IMR-90 (cell line): ENCODE results near the gene MDH1. TPM values are rescaled to one million over a fixed set of nuclear protein-coding genes. Genes with fewer than 3 reads are reported as not detected.

ENCODE experiments used
- ATAC-seq: fragments of 200-7000 bp; cut with Tn5 transposase; 2 replicates; pipeline ENCODE4 v1.9.1; 2020; ENCODE audit warnings: low read depth, mild to moderate bottlenecking, moderate library complexity
- BruUV-seq: library from RNA; stranded (reverse); fragments of 400-500 nt; replicated peaks from 2 replicates; lab custom pipeline; 2021; lab: Mats Ljungman, UMichigan
- CTCF ChIA-PET: fragments of 300-600 bp; formaldehyde crosslinking; extraction: SDS; loops from one replicate; lab custom pipeline; 2021; ENCODE audit warnings: antibody characterized with exemption; lab: Yijun Ruan, JAX
- POLR2A ChIA-PET: fragments of 300-600 bp; sonication (Branson Sonifier 250); formaldehyde crosslinking; loops from one replicate; lab custom pipeline; 2022; ENCODE audit warnings: antibody characterized with exemption; ENCODE audit not compliant: unreplicated experiment; lab: Charles Lee
- DNase-seq: peaks from one replicate; pipeline ENCODE4 v3.0.0; 2013
- H2AFZ ChIP-seq: replicated peaks from 2 replicates; pipeline ENCODE3; 2013; ENCODE audit warnings: low read length, mild to moderate bottlenecking; ENCODE audit not compliant: poor library complexity
- H2AK5ac ChIP-seq: 2 replicates; pipeline ENCODE4 v1.6.1; 2013; ENCODE audit warnings: low read depth, low read length, inconsistent platforms
- H2AK9ac ChIP-seq: replicated peaks from 2 replicates; pipeline ENCODE3; 2013; ENCODE audit warnings: mild to moderate bottlenecking, low read depth, low read length, moderate library complexity; ENCODE audit not compliant: poor library complexity
- H2BK120ac ChIP-seq: 2 replicates; pipeline ENCODE4 v1.6.1; 2013; ENCODE audit warnings: low read depth, low read length, inconsistent platforms
- H2BK15ac ChIP-seq: 3 replicates; pipeline ENCODE4 v1.6.1; 2013; ENCODE audit warnings: low read depth, low read length, inconsistent platforms
- H2BK20ac ChIP-seq: 2 replicates; pipeline ENCODE4 v1.6.1; 2013; ENCODE audit warnings: low read depth, mild to moderate bottlenecking, inconsistent platforms, low read length, moderate library complexity
- H2BK5ac ChIP-seq: 2 replicates; pipeline ENCODE4 v1.6.1; 2013; ENCODE audit warnings: mild to moderate bottlenecking, low read depth, low read length, inconsistent platforms; ENCODE audit not compliant: poor library complexity, severe bottlenecking
- H3K14ac ChIP-seq: replicated peaks from 2 replicates; pipeline ENCODE4 v1.6.1; 2013; ENCODE audit warnings: low read depth, low read length, inconsistent platforms
- H3K18ac ChIP-seq: 2 replicates; pipeline ENCODE4 v1.6.1; 2013; ENCODE audit warnings: low read depth, low read length, control low read depth
- H3K23ac ChIP-seq: 2 replicates; pipeline ENCODE4 v1.6.1; 2013; ENCODE audit warnings: low read depth, low read length, inconsistent platforms
- H3K27ac ChIP-seq: 2 replicates; pipeline ENCODE4 v1.5.1; 2013; ENCODE audit warnings: mild to moderate bottlenecking, control low read depth, low read length; ENCODE audit not compliant: insufficient read depth
- H3K27me3 ChIP-seq: 2 replicates; pipeline ENCODE4 v1.6.1; 2013; ENCODE audit warnings: low read length; ENCODE audit not compliant: control insufficient read depth, insufficient read depth
- H3K36me3 ChIP-seq: 2 replicates; pipeline ENCODE4 v1.6.1; 2013; ENCODE audit warnings: low read length, mixed read lengths; ENCODE audit not compliant: control insufficient read depth, insufficient read depth
- H3K4ac ChIP-seq: 2 replicates; pipeline ENCODE4 v1.6.1; 2013; ENCODE audit warnings: low read depth, low read length, inconsistent platforms
- H3K4me1 ChIP-seq: 2 replicates; pipeline ENCODE4 v1.6.1; 2013; ENCODE audit warnings: low read length, mixed read lengths; ENCODE audit not compliant: control insufficient read depth, insufficient read depth
- H3K4me2 ChIP-seq: 2 replicates; pipeline ENCODE4 v1.6.1; 2013; ENCODE audit warnings: low read depth, mild to moderate bottlenecking, control low read depth, low read length, moderate library complexity
- H3K4me3 ChIP-seq: 2 replicates; pipeline ENCODE4 v1.5.1; 2013; ENCODE audit warnings: low read depth, mild to moderate bottlenecking, control low read depth, low read length, moderate library complexity; ENCODE audit not compliant: insufficient read depth
- H3K56ac ChIP-seq: 2 replicates; pipeline ENCODE4 v1.6.1; 2013; ENCODE audit warnings: low read length, inconsistent platforms; ENCODE audit not compliant: insufficient read depth; ENCODE audit errors: extremely low read depth
- H3K79me1 ChIP-seq, 2 experiments: 2 replicates each; pipeline ENCODE4 v1.6.1; 2013; ENCODE audit warnings: low read length in 2 of 2, inconsistent platforms in 1 of 2, low read depth in 1 of 2
- H3K9ac ChIP-seq: 2 replicates; pipeline ENCODE4 v1.6.1; 2013; ENCODE audit warnings: low read depth, low read length, control low read depth
- H3K9me1 ChIP-seq: 2 replicates; pipeline ENCODE4 v1.6.1; 2013; ENCODE audit warnings: low read length, inconsistent platforms; ENCODE audit not compliant: insufficient read depth
- H3K9me3 ChIP-seq: 2 replicates; pipeline ENCODE4 v1.6.1; 2013; ENCODE audit warnings: low read length; ENCODE audit not compliant: control insufficient read depth, insufficient read depth
- H4K20me1 ChIP-seq: 2 replicates; pipeline ENCODE4 v1.6.1; 2013; ENCODE audit warnings: low read length, inconsistent platforms; ENCODE audit not compliant: insufficient read depth
- H4K5ac ChIP-seq: 2 replicates; pipeline ENCODE4 v1.6.1; 2013; ENCODE audit warnings: mild to moderate bottlenecking, low read depth, low read length, control low read depth
- H4K8ac ChIP-seq, 2 experiments: 2 replicates each; pipeline ENCODE4 v1.6.1; 2013; ENCODE audit warnings: low read depth in 2 of 2, low read length in 2 of 2, control low read depth in 1 of 2, inconsistent platforms in 1 of 2
- H4K91ac ChIP-seq: 2 replicates; pipeline ENCODE4 v1.6.1; 2013; ENCODE audit warnings: low read depth, low read length, inconsistent platforms; ENCODE audit not compliant: insufficient read depth
- BHLHE40 ChIP-seq: fragments of 150-350 bp; IDR thresholded peaks from 2 replicates; pipeline ENCODE4 v1.6.1; 2016; ENCODE audit warnings: mild to moderate bottlenecking, low read depth, low read length
- CEBPB ChIP-seq: IDR thresholded peaks from 2 replicates; pipeline ENCODE4 v1.6.1; 2012; ENCODE audit warnings: low read depth, low read length, improper control_type of control experiment
- CHD1 ChIP-seq: IDR thresholded peaks from 2 replicates; pipeline ENCODE4 v1.6.1; 2012; ENCODE audit warnings: low read depth, low read length, improper control_type of control experiment
- CTCF ChIP-seq: conservative IDR thresholded peaks from 2 replicates; pipeline ENCODE4 v1.5.1; 2012; ENCODE audit warnings: mild to moderate bottlenecking, low read depth, low read length, improper control_type of control experiment
- ELK1 ChIP-seq: fragments of 150-350 bp; IDR thresholded peaks from 2 replicates; pipeline ENCODE4 v1.6.1; 2016; ENCODE audit warnings: low read depth, mild to moderate bottlenecking, low read length, moderate library complexity, borderline replicate concordance
- FOS ChIP-seq: fragments of 150-350 bp; IDR thresholded peaks from 2 replicates; pipeline ENCODE4 v1.6.1; 2016; ENCODE audit warnings: low read depth, low read length
- MAFK ChIP-seq: IDR thresholded peaks from 2 replicates; pipeline ENCODE4 v1.6.1; 2012; ENCODE audit warnings: low read depth, low read length, improper control_type of control experiment
- MAZ ChIP-seq: IDR thresholded peaks from 2 replicates; pipeline ENCODE4 v1.6.1; 2012; ENCODE audit warnings: low read depth, mild to moderate bottlenecking, low read length, improper control_type of control experiment, moderate library complexity, borderline replicate concordance
- MXI1 ChIP-seq: IDR thresholded peaks from 2 replicates; pipeline ENCODE4 v1.6.1; 2012; ENCODE audit warnings: low read depth, mild to moderate bottlenecking, low read length, moderate library complexity, borderline replicate concordance
- NFE2L2 ChIP-seq: fragments of 150-350 bp; IDR thresholded peaks from 2 replicates; pipeline ENCODE4 v1.6.1; 2016; ENCODE audit warnings: low read depth, mild to moderate bottlenecking, low read length
- POLR2A ChIP-seq: IDR thresholded peaks from 2 replicates; pipeline ENCODE4 v1.6.1; 2012; ENCODE audit warnings: mild to moderate bottlenecking, low read depth, low read length
- RAD21 ChIP-seq: IDR thresholded peaks from 2 replicates; pipeline ENCODE4 v1.6.1; 2012; ENCODE audit warnings: low read length, improper control_type of control experiment
- RCOR1 ChIP-seq: IDR thresholded peaks from 2 replicates; pipeline ENCODE4 v1.6.1; 2012; ENCODE audit warnings: mild to moderate bottlenecking, low read length, improper control_type of control experiment; ENCODE audit not compliant: insufficient replicate concordance
- RFX5 ChIP-seq: IDR thresholded peaks from 2 replicates; pipeline ENCODE4 v1.8.0; 2012; ENCODE audit warnings: low read depth, mild to moderate bottlenecking, low read length, moderate library complexity
- SMC3 ChIP-seq: fragments of 150-350 bp; IDR thresholded peaks from 2 replicates; pipeline ENCODE4 v1.6.1; 2016; ENCODE audit warnings: low read depth, mild to moderate bottlenecking, antibody characterized with exemption, low read length, moderate library complexity
- USF2 ChIP-seq: fragments of 150-350 bp; IDR thresholded peaks from 2 replicates; pipeline ENCODE4 v1.6.1; 2017; ENCODE audit warnings: mild to moderate bottlenecking, antibody characterized with exemption, low read length, low read depth
- WGBS, 2 experiments: methylation state at CpG; one replicate each; pipeline versions ENCODE4 v1.1.5 to v1.1.7; 2013; ENCODE audit warnings: missing lambda C conversion rate in 2 of 2; ENCODE audit not compliant: insufficient read length in 1 of 2; ENCODE audit errors: extremely low coverage in 2 of 2; 5-methylcytosine and 5-hydroxymethylcytosine counted together
- dilution Hi-C: fragments of 300-500 bp; cut with HindIII; formaldehyde crosslinking; loops from one replicate; pipeline ENCODE4 v1.14.3; 2018; ENCODE audit warnings: low sequenced_read_pairs; ENCODE audit not compliant: unreplicated experiment
- in situ Hi-C: fragments of 300-500 bp; cut with MboI; formaldehyde crosslinking; loops from 3 replicates; pipeline ENCODE4 v1.14.3; 2019; ENCODE audit warnings: low sequenced_read_pairs, inconsistent platforms, mixed read lengths
- intact Hi-C: fragments of 100-400 bp; cut with micrococcal nuclease; formaldehyde crosslinking; loops from 2 replicates; pipeline ENCODE4 v1.10.0; 2022
- polyA plus RNA-seq, 3 experiments: library from polyadenylated mRNA; depleted of rRNA; stranded (reverse); fragments of >200 nt; gene quantifications; 2 replicates each; pipeline ENCODE4 v1.2.3, GENCODE V29; 2012; ENCODE audit warnings: low replicate concordance in 1 of 3
- total RNA-seq: library from RNA; depleted of rRNA; stranded (reverse); fragments of >200 nt; gene quantifications from 2 replicates; pipeline ENCODE4 v1.2.3, GENCODE V29; 2012

MDH1 gene
- total and polyA plus RNA-seq, 2 of the 4 experiments (the other 2 are of a cell fraction), result 195 to 248 TPM

- Histone ChIP-seq H3K14ac (no peak overlapping the region), H2AFZ (no peak overlapping the region), H3K27me3 (no peaks in the 10 kb centered on the region), H2AK9ac (no peak overlapping the region), H3K9ac (no peak overlapping the region), H4K5ac (no peak overlapping the region), H2BK15ac (no peak overlapping the region), H3K23ac (no peak overlapping the region), H2BK5ac (no peak overlapping the region), H3K4me2 (no peak overlapping the region), H3K9me1 (no peaks in the 10 kb centered on the region), H3K4ac (no peak overlapping the region), H3K36me3 (no peaks in the 10 kb centered on the region), H2AK5ac (no peak overlapping the region), H4K8ac (no peak overlapping the region), H3K56ac (no peak overlapping the region), H3K18ac (no peak overlapping the region), H4K20me1 (no peaks in the 10 kb centered on the region), H3K27ac (no peak overlapping the region), H2BK120ac (no peak overlapping the region), H2BK20ac (no peak overlapping the region), H3K79me1 (peaks cover 4 to 12% of the 10 kb centered on the region in 2 experiments; a peak in 1 of 4 replicates), H4K91ac (no peak overlapping the region), H3K4me3 (no peak overlapping the region), H3K4me1 (no peaks in the 10 kb centered on the region), H3K9me3 (no peaks in the 10 kb centered on the region)
- BruUV-seq, result no TSS peak
- TF ChIP-seq CHD1 (no peak), USF2 (no peak), NFE2L2 (no peak), MAZ (no peak), FOS (no peak), BHLHE40 (no peak), SMC3 (no peak), RFX5 (no peak), CTCF (no peak), RCOR1 (no peak), CEBPB (no peak), POLR2A (no peak), ELK1 (no peak), RAD21 (no peak), MXI1 (no peak), MAFK (no peak)
- ChIA-PET POLR2A (no interaction called here), CTCF (no interaction called here)
- WGBS, 2 experiments, result no CpG with 5 or more reads among the region's 4 CpGs
- dilution Hi-C loops, result no loop called here
- DNase-seq (no peak), ATAC-seq (no peak)
- in situ Hi-C loops, result no loop called here
- intact Hi-C loops, result no loop called here
These were observed 8.0 kb upstream of the MDH1 start for GRCh38 chr2:63580651-63581297.
